HepG2 (cell line): ENCODE data around the gene CARTPT. TPM values are rescaled to one million over a fixed set of nuclear protein-coding genes. Genes with fewer than 3 reads are reported as not detected.

Experiments
- ATAC-seq: fragments of 200-7000 bp; cut with Tn5 transposase; 3 replicates; pipeline ENCODE4 v1.9.1; 2020; ENCODE audit warnings: mild to moderate bottlenecking, moderate library complexity
- BruUV-seq: library from RNA; stranded (reverse); fragments of 400-500 nt; replicated peaks from 2 replicates; lab custom pipeline; 2021; lab: Mats Ljungman, UMichigan
- CTCF ChIA-PET: fragments of 300-600 bp; formaldehyde crosslinking; extraction: SDS; loops from one replicate; lab custom pipeline; 2021; ENCODE audit warnings: low total read pairs, inconsistent platforms, low intra/inter-chr PET ratio; lab: Yijun Ruan, JAX
- POLR2A ChIA-PET: fragments of 350-600 bp; sonication (Branson Sonifier 250); formaldehyde crosslinking; loops from one replicate; lab custom pipeline; 2020; ENCODE audit warnings: antibody characterized with exemption, inconsistent platforms; lab: Yijun Ruan, JAX
- DNase-seq: peaks from one replicate; pipeline ENCODE4 v3.0.0-alpha.2; 2015; ENCODE audit warnings: low spot score
- FAIRE-seq: peaks from 3 replicates; lab custom pipeline; 2011; peaks lifted over from hg19 to GRCh38; lab: Jason Lieb, UNC
- H2AFZ ChIP-seq: one replicate; pipeline ENCODE4 v1.6.1; 2011; ENCODE audit warnings: low read length, inconsistent platforms
- H3K27ac ChIP-seq: fragments of 300-600 bp; 3 replicates; pipeline ENCODE4 v1.8.0; 2011; ENCODE audit warnings: mixed run types, mild to moderate bottlenecking, mixed read lengths, low read length, inconsistent platforms; ENCODE audit not compliant: insufficient read depth; ENCODE audit errors: extremely low read length
- H3K27me3 ChIP-seq, 2 experiments: fragments of 200-600 bp in 1 of 2; 2 replicates in 1 of 2; 3 replicates in 1 of 2; pipeline versions ENCODE4 v1.6.0 to v1.8.0; 2011; ENCODE audit warnings: low read length in 2 of 2, mild to moderate bottlenecking in 2 of 2, moderate library complexity in 2 of 2, inconsistent platforms in 1 of 2; ENCODE audit not compliant: insufficient read depth in 2 of 2, control insufficient read depth in 1 of 2
- H3K36me3 ChIP-seq, 2 experiments: fragments of 200-600 bp in 1 of 2; replicated peaks in 1 of 2; 2 replicates in 1 of 2; 3 replicates in 1 of 2; pipeline versions ENCODE4 v1.5.1 to v1.8.0; 2011; ENCODE audit warnings: low read length in 2 of 2, inconsistent platforms in 1 of 2; ENCODE audit not compliant: insufficient read depth in 2 of 2, control insufficient read depth in 1 of 2
- H3K4me1 ChIP-seq: 2 replicates; pipeline ENCODE4 v1.5.1; 2012; ENCODE audit warnings: low read length, inconsistent platforms; ENCODE audit not compliant: insufficient read depth
- H3K4me2 ChIP-seq: 2 replicates; pipeline ENCODE4 v1.6.0; 2011; ENCODE audit warnings: low read depth, low read length, inconsistent platforms
- H3K4me3 ChIP-seq, 3 experiments: fragments of 200-600 bp in 1 of 3; sonication (generic), shearing (Covaris generic) in 1 of 3; replicated peaks in 1 of 3; 2 replicates each; pipeline ENCODE4 v1.5.1; 2011 to 2016; ENCODE audit warnings: low read length in 3 of 3, inconsistent platforms in 2 of 3, low read depth in 2 of 3, mild to moderate bottlenecking in 2 of 3, control low read depth in 1 of 3, mixed read lengths in 1 of 3; ENCODE audit not compliant: insufficient read depth in 1 of 3
- H3K79me2 ChIP-seq: one replicate; pipeline ENCODE4 v1.6.1; 2011; ENCODE audit warnings: low read length, inconsistent platforms; ENCODE audit not compliant: insufficient read depth
- H3K9ac ChIP-seq: 2 replicates; pipeline ENCODE4 v1.6.0; 2011; ENCODE audit warnings: mild to moderate bottlenecking, low read depth, low read length, inconsistent platforms; ENCODE audit not compliant: insufficient read depth
- H3K9me3 ChIP-seq: 2 replicates; pipeline ENCODE4 v1.5.1; 2012; ENCODE audit warnings: mild to moderate bottlenecking, low read length
- H4K20me1 ChIP-seq: 2 replicates; pipeline ENCODE4 v1.6.0; 2011; ENCODE audit warnings: inconsistent platforms, mild to moderate bottlenecking, low read length, moderate library complexity; ENCODE audit not compliant: insufficient read depth
- BCL3 ChIP-seq: sonication (generic); formaldehyde crosslinking; IDR thresholded peaks from 2 replicates; pipeline ENCODE4 v1.5.1; 2020; ENCODE audit warnings: mild to moderate bottlenecking, missing genetic modification reagents, moderate library complexity
- ZNF121 ChIP-seq: sonication (generic); formaldehyde crosslinking; IDR thresholded peaks from 2 replicates; pipeline ENCODE4 v1.5.0; 2020; ENCODE audit warnings: mild to moderate bottlenecking, missing genetic modification reagents
- ZNF232 ChIP-seq: sonication (generic); formaldehyde crosslinking; IDR thresholded peaks from 2 replicates; pipeline ENCODE4 v1.4.0; 2020; ENCODE audit warnings: missing genetic modification reagents, borderline replicate concordance
- ZNF598 ChIP-seq: sonication (generic); formaldehyde crosslinking; IDR thresholded peaks from 2 replicates; pipeline ENCODE4 v1.5.1; 2020; ENCODE audit warnings: mild to moderate bottlenecking, missing genetic modification reagents, borderline replicate concordance
- WGBS: methylation state at CpG from one replicate; pipeline ENCODE4 v1.1.6; 2017; ENCODE audit warnings: low lambda C conversion rate; 5-methylcytosine and 5-hydroxymethylcytosine counted together
- in situ Hi-C: cut with HindIII; loops from 2 replicates; pipeline ENCODE4 v1.10.0; 2017; ENCODE audit warnings: low pct_unique_long_range_greater_than_20kb; ENCODE audit not compliant: extremely low pct_ligation_motif_present
- intact Hi-C: fragments of 100-400 bp; cut with micrococcal nuclease; formaldehyde crosslinking; loops from one replicate; pipeline ENCODE4 v1.10.0; 2022; ENCODE audit not compliant: unreplicated experiment
- polyA plus RNA-seq, 8 experiments: library from polyadenylated mRNA; depleted of rRNA in 3 of 8; stranded (reverse) in 7 of 8; unstranded in 1 of 8; fragments of >200 nt; fragmentation: Illumina TruSeq in 4 of 8; extraction: Trizol in 4 of 8; gene quantifications; 2 replicates each; pipeline versions ENCODE4 v1.2.1 to v1.2.3, GENCODE V29; 2011 to 2016; ENCODE audit warnings: low read depth in 4 of 8, missing spikeins in 1 of 8, mixed read lengths in 1 of 8; ENCODE audit not compliant: insufficient read depth in 1 of 8
- total RNA-seq, 5 experiments: library from RNA; depleted of rRNA; stranded (reverse); fragments of >200 nt; fragmentation: Illumina TruSeq; extraction: Trizol; gene quantifications; 2 replicates each; pipeline ENCODE4 v1.2.3, GENCODE V29; 2016; ENCODE audit warnings: low read depth in 1 of 5

Gene CARTPT
- total and polyA plus RNA-seq, 2 of the 13 experiments (the other 11 are each of a cell fraction or from before 2014, with no cell fraction given), result not detected

DNA sequence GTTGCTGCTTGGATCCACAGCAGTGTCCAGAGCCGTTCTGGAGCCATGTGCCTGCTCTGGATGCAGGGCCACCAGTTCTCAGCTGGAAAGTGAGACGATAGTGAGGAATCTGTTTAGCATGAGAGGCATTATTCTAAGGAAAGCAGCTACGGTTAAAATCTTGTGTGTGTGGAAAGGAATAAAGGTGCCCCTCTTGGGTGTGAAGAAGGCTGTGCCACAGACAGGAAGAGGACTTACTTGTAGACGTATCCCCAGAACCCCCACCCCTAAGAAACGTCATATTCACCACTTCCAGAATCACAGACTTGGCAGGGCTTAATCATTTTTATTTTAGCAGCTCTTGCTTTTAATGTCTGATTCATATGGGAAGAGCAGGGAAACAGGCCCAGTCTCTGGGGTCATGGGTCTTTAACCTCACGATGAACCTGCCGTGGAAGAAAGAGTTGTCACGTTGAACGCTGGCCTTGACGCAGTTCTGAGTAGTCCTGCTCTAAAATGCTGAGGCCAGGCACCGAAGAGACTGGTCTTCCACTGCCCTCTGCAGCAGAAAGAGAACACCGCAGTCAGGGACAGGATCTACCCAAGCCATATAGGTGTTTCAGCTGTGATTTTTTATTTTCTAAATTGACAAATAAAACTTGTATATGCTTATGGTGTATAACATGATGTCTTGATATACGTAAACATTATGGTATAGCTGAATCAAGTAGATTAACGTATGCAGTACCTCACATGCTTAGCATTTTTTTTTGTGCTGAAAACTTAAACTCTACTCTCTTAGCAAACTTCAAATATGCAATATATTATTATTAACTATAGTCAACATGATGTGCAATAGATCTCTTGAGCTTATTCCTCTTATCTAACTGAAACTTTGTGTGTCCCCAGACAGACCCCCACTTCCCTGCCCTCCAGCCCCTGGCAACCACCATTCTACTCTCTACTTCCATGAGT, 38.8 kb downstream of the CARTPT start (continued):
- no peak for TF ChIP-seq BCL3 (CRISPR knock-in tag)

GRCh38 chr5:71762826-71763225, 43.8 kb downstream of the CARTPT start:
- FAIRE-seq (no peak), DNase-seq (no peak), ATAC-seq (no peak)
- Histone ChIP-seq H3K4me2 (no peak overlapping the region), H3K79me2 (no peaks in the 10 kb centered on the region), H3K27ac (no peak overlapping the region), H3K9me3 (no peaks in the 10 kb centered on the region), H3K36me3 (no peaks in the 10 kb centered on the region), H4K20me1 (no peaks in the 10 kb centered on the region), H3K27me3 (peaks cover 0 to 3% of the 10 kb centered on the region in 2 experiments; a peak in 1 of 5 replicates), H3K9ac (no peak overlapping the region), H3K4me1 (no peaks in the 10 kb centered on the region), H2AFZ (no peak overlapping the region), H3K4me3 (no peak overlapping the region)
- CTCF ChIA-PET, result no interaction called here
- intact Hi-C loops (no loop called here), in situ Hi-C loops (no loop called here)
- 36% methylated on average over 5 of the region's 5 CpGs for WGBS
- no peak for TF ChIP-seq ZNF121 (CRISPR knock-in tag)
- no peak for TF ChIP-seq ZNF232 (CRISPR knock-in tag)
- TF ChIP-seq ZNF598, result no peak
- BruUV-seq, result no TSS peak
- POLR2A ChIA-PET, result no interaction called here
